ENCODE results near the gene PSME3. TPM values are rescaled to one million over a fixed set of nuclear protein-coding genes. Genes with fewer than 3 reads are reported as not detected.
"Not testable (repeated sequence)": the region's sequence is repeated elsewhere in the genome, so short reads cannot be mapped to it uniquely, and the experiment has no call there.

PSME3 gene
- total RNA-seq, 2 experiments from 2014 or later, result 84.7 to 87.0 TPM

DNA sequence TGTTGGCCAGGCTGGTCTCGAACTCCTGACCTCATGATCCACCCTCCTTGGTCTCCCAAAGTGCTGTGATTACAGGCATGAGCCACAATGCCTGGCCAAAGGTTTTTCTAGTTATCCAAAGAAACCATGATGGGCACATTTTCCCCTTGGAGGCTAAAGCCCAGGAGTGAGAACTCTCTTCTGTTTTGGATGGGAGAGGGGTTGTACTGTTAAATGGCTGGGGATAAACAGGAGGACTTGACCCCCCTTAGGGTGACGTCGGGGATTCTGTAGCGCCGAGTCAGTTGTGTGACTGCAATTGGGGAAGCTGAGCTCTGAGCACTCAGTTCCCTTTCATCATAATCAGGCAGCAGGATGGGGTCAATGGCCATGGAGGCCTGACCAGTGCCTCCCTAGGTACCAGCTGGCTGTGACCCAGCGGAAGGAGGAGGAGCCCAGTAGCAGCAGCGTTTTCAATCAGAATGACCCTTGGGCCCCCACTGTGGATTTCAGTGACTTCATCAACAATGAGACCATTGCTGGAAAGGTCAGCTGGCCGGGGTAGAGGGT, 21.9 kb downstream of the PSME3 start:
- no peaks in the 10 kb centered on the region for H3K27me3 Mint-ChIP-seq (ENCODE audit: low read depth)

GRCh38 chr17:42856093-42856492, 22.9 kb downstream of the PSME3 start:
- CTCF ChIA-PET; H3K27me3 Mint-ChIP-seq (ENCODE audit: low read depth): not testable (repeated sequence)

More for the DNA sequence above, 21.9 kb downstream of the PSME3 start:
- Mint-ChIP-seq H3K36me3 (ENCODE audit: low read depth) (peaks cover 1% of the 10 kb centered on the region), H3K9me3 (no peaks in the 10 kb centered on the region), H3K27ac (no peak overlapping the region), H3K4me1 (ENCODE audit: low read depth) (no peaks in the 10 kb centered on the region), H3K4me3 (no peak overlapping the region)
- no peak for DNase-seq
- intact Hi-C loops (cut with micrococcal nuclease), result no loop called here
- CTCF ChIA-PET, result no interaction called here

DNA sequence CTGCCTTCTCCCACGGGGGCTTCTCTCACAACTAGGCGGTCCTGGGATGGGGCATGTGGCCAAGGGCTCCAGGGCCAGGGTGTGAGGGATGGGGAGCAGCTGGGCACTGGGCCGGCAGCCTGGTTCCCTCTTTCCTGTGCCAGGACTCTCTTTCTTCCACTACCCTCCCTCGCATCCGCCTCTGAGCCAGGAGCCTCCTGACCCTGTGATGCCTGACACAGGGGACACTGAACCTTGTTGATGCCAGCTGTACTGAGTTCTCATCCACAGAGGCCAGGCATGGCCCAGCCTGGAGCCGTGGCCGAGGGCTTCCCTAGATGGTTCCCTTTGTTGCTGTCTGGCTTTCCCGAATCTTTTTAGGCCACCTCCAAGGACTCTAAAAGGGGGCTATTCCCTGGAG, 23.3 kb downstream of the PSME3 start:
- DNase-seq; H3K4me1 Mint-ChIP-seq (ENCODE audit: low read depth); CTCF ChIA-PET; H3K4me3 Mint-ChIP-seq; H3K27me3 Mint-ChIP-seq (ENCODE audit: low read depth); intact Hi-C loops (cut with micrococcal nuclease); H3K9me3 Mint-ChIP-seq; H3K27ac Mint-ChIP-seq; H3K36me3 Mint-ChIP-seq (ENCODE audit: low read depth): not testable (repeated sequence)

More at GRCh38 chr17:42856093-42856492, 22.9 kb downstream of the PSME3 start:
- H3K9me3 Mint-ChIP-seq; H3K27ac Mint-ChIP-seq; H3K4me3 Mint-ChIP-seq; H3K36me3 Mint-ChIP-seq (ENCODE audit: low read depth); DNase-seq; intact Hi-C loops (cut with micrococcal nuclease); H3K4me1 Mint-ChIP-seq (ENCODE audit: low read depth): not testable (repeated sequence)

- no peak overlapping the region for H3K27ac Mint-ChIP-seq
These were observed 24.2 kb downstream of the PSME3 start for GRCh38 chr17:42857389-42857788.

GRCh38 chr17:42865638-42866094, 32.5 kb downstream of the PSME3 start:
- intact Hi-C loops (cut with micrococcal nuclease), result no loop called here
- no peaks in the 10 kb centered on the region for H3K4me1 Mint-ChIP-seq (ENCODE audit: low read depth)
- no peak overlapping the region for H3K4me3 Mint-ChIP-seq
- CTCF ChIA-PET, result no interaction called here
- H3K9me3 Mint-ChIP-seq, result peaks cover 2% of the 10 kb centered on the region
- no peak overlapping the region for H3K27ac Mint-ChIP-seq
- peaks cover 6% of the 10 kb centered on the region for H3K27me3 Mint-ChIP-seq (ENCODE audit: low read depth)
- DNase-seq, result no peak
- H3K36me3 Mint-ChIP-seq (ENCODE audit: low read depth), result no peaks in the 10 kb centered on the region

More at GRCh38 chr17:42857389-42857788, 24.2 kb downstream of the PSME3 start:
- no peaks in the 10 kb centered on the region for H3K9me3 Mint-ChIP-seq
- CTCF ChIA-PET, result no interaction called here
- no peak overlapping the region for H3K4me3 Mint-ChIP-seq
- DNase-seq, result no peak
- H3K36me3 Mint-ChIP-seq (ENCODE audit: low read depth), result peaks cover 1% of the 10 kb centered on the region
- intact Hi-C loops (cut with micrococcal nuclease), result no loop called here
- no peaks in the 10 kb centered on the region for H3K27me3 Mint-ChIP-seq (ENCODE audit: low read depth)
- no peaks in the 10 kb centered on the region for H3K4me1 Mint-ChIP-seq (ENCODE audit: low read depth)

DNA sequence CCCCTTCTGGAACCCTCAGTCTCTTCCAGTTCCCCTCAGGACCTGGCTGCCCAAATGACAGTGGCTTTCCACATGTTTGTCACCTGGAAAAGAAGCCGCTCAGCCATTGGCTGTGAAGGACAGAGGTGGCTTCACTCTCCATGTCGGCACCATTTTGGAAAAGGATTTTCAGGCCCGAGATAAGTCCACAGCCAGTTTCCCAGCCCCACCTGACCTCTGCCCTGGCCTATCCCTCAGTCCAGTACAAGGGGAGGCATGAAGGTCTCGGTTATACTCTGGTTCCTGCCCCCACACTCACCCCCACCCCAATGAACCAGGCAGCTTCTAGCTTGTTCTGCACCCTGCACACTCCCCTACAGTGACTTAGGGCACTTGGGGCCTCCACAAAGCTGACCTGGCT, 33.0 kb downstream of the PSME3 start:
- Mint-ChIP-seq H3K4me1 (ENCODE audit: low read depth) (no peaks in the 10 kb centered on the region), H3K36me3 (ENCODE audit: low read depth) (no peaks in the 10 kb centered on the region), H3K9me3 (peaks cover 2% of the 10 kb centered on the region), H3K27me3 (ENCODE audit: low read depth) (peaks cover 6% of the 10 kb centered on the region), H3K4me3 (no peak overlapping the region), H3K27ac (no peak overlapping the region)
- CTCF ChIA-PET, result no interaction called here
- DNase-seq, result no peak
- intact Hi-C loops (cut with micrococcal nuclease), result no loop called here

GRCh38 chr17:42866631-42867575, 33.7 kb downstream of the PSME3 start:
- Mint-ChIP-seq H3K4me3 (no peak overlapping the region), H3K27me3 (ENCODE audit: low read depth) (peaks cover 6% of the 10 kb centered on the region), H3K27ac (no peak overlapping the region), H3K4me1 (ENCODE audit: low read depth) (no peaks in the 10 kb centered on the region), H3K36me3 (ENCODE audit: low read depth) (no peaks in the 10 kb centered on the region), H3K9me3 (peaks cover 2% of the 10 kb centered on the region)
- intact Hi-C loops (cut with micrococcal nuclease), result no loop called here
- no peak for DNase-seq
- CTCF ChIA-PET, result no interaction called here

- H3K36me3 Mint-ChIP-seq (ENCODE audit: low read depth); H3K4me1 Mint-ChIP-seq (ENCODE audit: low read depth); H3K4me3 Mint-ChIP-seq; H3K9me3 Mint-ChIP-seq; intact Hi-C loops (cut with micrococcal nuclease); CTCF ChIA-PET; DNase-seq; H3K27me3 Mint-ChIP-seq (ENCODE audit: low read depth); H3K27ac Mint-ChIP-seq: not testable (repeated sequence)
These were observed 34.6 kb downstream of the PSME3 start for GRCh38 chr17:42867694-42868261.

- no peaks in the 10 kb centered on the region for H3K4me1 Mint-ChIP-seq (ENCODE audit: low read depth)
- no peak overlapping the region for H3K4me3 Mint-ChIP-seq
- CTCF ChIA-PET, result no interaction called here
These were observed 35.1 kb downstream of the PSME3 start for GRCh38 chr17:42868338-42868737.

GRCh38 chr17:42871647-42872046, 38.5 kb downstream of the PSME3 start:
- Mint-ChIP-seq H3K9me3 (peaks cover 2% of the 10 kb centered on the region), H3K4me1 (ENCODE audit: low read depth) (no peaks in the 10 kb centered on the region), H3K4me3 (no peak overlapping the region), H3K27ac (no peak overlapping the region), H3K27me3 (ENCODE audit: low read depth) (peaks cover 2% of the 10 kb centered on the region), H3K36me3 (ENCODE audit: low read depth) (no peaks in the 10 kb centered on the region)
- intact Hi-C loops (cut with micrococcal nuclease), result no loop called here
- CTCF ChIA-PET, result no interaction called here
- DNase-seq, result no peak

More at GRCh38 chr17:42868338-42868737, 35.1 kb downstream of the PSME3 start:
- peaks cover 6% of the 10 kb centered on the region for H3K27me3 Mint-ChIP-seq (ENCODE audit: low read depth)
- intact Hi-C loops (cut with micrococcal nuclease), result no loop called here
- H3K36me3 Mint-ChIP-seq (ENCODE audit: low read depth), result no peaks in the 10 kb centered on the region
- H3K9me3 Mint-ChIP-seq, result peaks cover 2% of the 10 kb centered on the region
- no peak overlapping the region for H3K27ac Mint-ChIP-seq
- DNase-seq, result no peak

GRCh38 chr17:42872251-42872965, 39.2 kb downstream of the PSME3 start:
- Mint-ChIP-seq H3K27me3 (ENCODE audit: low read depth) (peaks cover 2% of the 10 kb centered on the region), H3K36me3 (ENCODE audit: low read depth) (no peaks in the 10 kb centered on the region), H3K9me3 (peaks cover 2% of the 10 kb centered on the region), H3K27ac (no peak overlapping the region), H3K4me3 (no peak overlapping the region), H3K4me1 (ENCODE audit: low read depth) (no peaks in the 10 kb centered on the region)
- CTCF ChIA-PET, result no interaction called here
- intact Hi-C loops (cut with micrococcal nuclease), result no loop called here
- no peak for DNase-seq

GRCh38 chr17:42873315-42873714, 40.1 kb downstream of the PSME3 start:
- no peaks in the 10 kb centered on the region for H3K4me1 Mint-ChIP-seq (ENCODE audit: low read depth)
- CTCF ChIA-PET, result no interaction called here
- no peak overlapping the region for H3K4me3 Mint-ChIP-seq
- no peak overlapping the region for H3K27ac Mint-ChIP-seq
- no peaks in the 10 kb centered on the region for H3K36me3 Mint-ChIP-seq (ENCODE audit: low read depth)
- intact Hi-C loops (cut with micrococcal nuclease), result no loop called here
- peaks cover 2% of the 10 kb centered on the region for H3K27me3 Mint-ChIP-seq (ENCODE audit: low read depth)
- peaks cover 2% of the 10 kb centered on the region for H3K9me3 Mint-ChIP-seq
- DNase-seq, result no peak
